ENCODE data around the gene ARAP1. TPM values are rescaled to one million over a fixed set of nuclear protein-coding genes. Genes with fewer than 3 reads are reported as not detected.

The ARAP1 gene
- total and polyA plus RNA-seq, 2 donors (not counting 3 experiments of a cell fraction or from before 2014, with no cell fraction given): 36.8 to 66.2 TPM

GRCh38 chr11:72687326-72687725 lies 64.9 kb downstream of the ARAP1 start:
- dilution Hi-C loops (cut with MboI; ENCODE audit: extremely low pct_ligation_motif_present, low sequenced_read_pairs) (no loop called here), intact Hi-C loops (cut with micrococcal nuclease) (no loop called here)
- Histone ChIP-seq H3K4me3 (replicated peaks in 1 of 3; ENCODE audit: insufficient read depth in 1 of 3, low read depth in 1 of 3, low read length in 3 of 3) (no peak overlapping the region), H4K20me1 (replicated peaks; ENCODE audit: control insufficient read depth, extremely low read depth, insufficient read depth, low read length) (no peaks in the 10 kb centered on the region), H3K4me1 (ENCODE audit: control insufficient read depth, extremely low read depth, insufficient read depth, low read length) (no peaks in the 10 kb centered on the region), H3K79me2 (ENCODE audit: control insufficient read depth, insufficient read depth, low read length) (no peaks in the 10 kb centered on the region), H3K9me3 (replicated peaks; ENCODE audit: control insufficient read depth, insufficient read depth, low read length) (no peaks in the 10 kb centered on the region), H3K27ac (ENCODE audit: insufficient read depth, low read depth, low read length) (no peak overlapping the region), H3K36me3 (ENCODE audit: control insufficient read depth in 2 of 2, extremely low read depth in 1 of 2, insufficient read depth in 2 of 2, low read length in 2 of 2) (peaks cover 4 to 36% of the 10 kb centered on the region in 2 experiments), H3K27me3 (ENCODE audit: control insufficient read depth in 2 of 2, insufficient read depth in 2 of 2, low read length in 2 of 2) (no peaks in the 10 kb centered on the region), H3K4me2 (ENCODE audit: insufficient read depth, low read length) (no peak overlapping the region), H2AFZ (ENCODE audit: low read depth, low read length) (no peak overlapping the region), H3K9me1 (replicated peaks; ENCODE audit: control insufficient read depth, extremely low read depth, insufficient read depth, low read length) (no peaks in the 10 kb centered on the region), H3K9ac (replicated peaks; ENCODE audit: extremely low read depth, insufficient read depth, low read length) (no peak overlapping the region)
- no peak for FAIRE-seq
- POLR2A ChIA-PET: no interaction called here
- BruUV-seq (replicated peaks): no TSS peak
- CTCF ChIA-PET: interaction anchor here (13.1 kb wide), 1 partner anchor 99 kb away, joined by 339 read pairs; no protein-coding TSS in a partner anchor
- no peak for TF ChIP-seq GATA2 (IDR thresholded peaks at IDR 0.05; ENCODE audit: insufficient read depth, insufficient read length, low read depth, low read length)
- TF ChIP-seq FOS (IDR thresholded peaks at IDR 0.05; ENCODE audit: borderline replicate concordance, insufficient read depth, low read length): no peak
- TF ChIP-seq MYC (IDR thresholded peaks at IDR 0.05; ENCODE audit: low read depth, low read length): no peak
- TF ChIP-seq EZH2 (IDR thresholded peaks at IDR 0.05; ENCODE audit: borderline replicate concordance, low read depth, low read length, severe bottlenecking): no peak
- TF ChIP-seq POLR2A (IDR thresholded peaks at IDR 0.05; ENCODE audit: low read depth, low read length): no peak
- TF ChIP-seq CTCF (IDR thresholded peaks at IDR 0.05; ENCODE audit: extremely low read depth in 1 of 2, insufficient read depth in 1 of 2, low read depth in 1 of 2, low read length in 2 of 2): no peak
- no peak for TF ChIP-seq POLR2AphosphoS5 (IDR thresholded peaks at IDR 0.05; ENCODE audit: insufficient read depth, low read depth, low read length)
- no peak for TF ChIP-seq MAX (IDR thresholded peaks at IDR 0.05; ENCODE audit: insufficient read depth, insufficient read length)
- no peak for TF ChIP-seq JUN (IDR thresholded peaks at IDR 0.05; ENCODE audit: borderline replicate concordance, insufficient read depth, insufficient read length, low read depth)
- DNase-seq (ENCODE audit: low read depth, low spot score): no peak
